GOT3 (cell line): ENCODE data around the gene OSBP2.

Experiments
- DNase-seq: peaks from one replicate; lab custom pipeline; 2025; ENCODE audit warnings: mixed read lengths; lab: John Stamatoyannopoulos, UW

Gene OSBP2

DNA sequence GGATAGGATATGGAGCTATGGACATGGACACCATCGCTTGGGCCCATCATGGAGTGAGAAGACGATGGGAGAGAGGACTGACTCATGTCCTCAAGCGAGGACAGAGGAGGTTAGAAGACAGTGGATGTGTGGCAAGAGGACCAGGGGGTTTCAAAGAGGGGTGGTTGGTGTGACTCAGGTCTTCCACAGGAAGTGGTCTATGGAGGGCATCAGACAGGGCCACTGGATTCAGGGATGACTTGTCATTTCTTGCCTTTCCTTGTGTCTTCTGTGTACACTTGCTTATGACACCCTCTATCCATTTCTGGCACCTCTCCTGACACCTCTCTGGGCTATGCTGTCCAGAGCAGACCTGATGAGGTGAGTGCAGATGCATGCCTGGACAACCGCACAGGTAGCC, 115.4 kb downstream of the OSBP2 start:
- no peak for DNase-seq

DNA sequence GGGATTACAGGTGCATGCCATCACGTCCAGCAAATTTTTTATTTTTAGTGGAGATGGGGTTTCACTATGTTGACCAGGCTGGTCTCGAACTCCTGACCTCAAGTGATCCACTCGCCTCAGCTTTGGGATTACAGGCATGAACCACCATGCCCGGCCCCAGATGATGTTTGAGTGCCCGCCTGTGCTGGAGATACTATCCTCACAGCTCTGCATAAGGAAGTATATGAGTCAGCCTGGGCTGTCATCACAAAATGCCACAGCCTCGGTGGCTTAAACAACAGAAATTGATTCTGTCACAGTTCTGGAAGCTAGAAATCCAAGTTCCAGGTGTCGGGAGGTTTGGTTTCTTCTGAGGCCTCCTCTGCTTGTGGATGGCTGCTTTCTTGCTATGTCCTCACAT, 119.3 kb downstream of the OSBP2 start:
- DNase-seq: no peak

GRCh38 chr22:30816413-30816812, 121.7 kb downstream of the OSBP2 start:
- no peak for DNase-seq

GRCh38 chr22:30821381-30821780, 126.7 kb downstream of the OSBP2 start:
- no peak for DNase-seq

- no peak for DNase-seq
Measured at GRCh38 chr22:30821863-30822215, 127.2 kb downstream of the OSBP2 start.

GRCh38 chr22:30822216-30823014, 127.7 kb downstream of the OSBP2 start:
- DNase-seq: no peak

DNA sequence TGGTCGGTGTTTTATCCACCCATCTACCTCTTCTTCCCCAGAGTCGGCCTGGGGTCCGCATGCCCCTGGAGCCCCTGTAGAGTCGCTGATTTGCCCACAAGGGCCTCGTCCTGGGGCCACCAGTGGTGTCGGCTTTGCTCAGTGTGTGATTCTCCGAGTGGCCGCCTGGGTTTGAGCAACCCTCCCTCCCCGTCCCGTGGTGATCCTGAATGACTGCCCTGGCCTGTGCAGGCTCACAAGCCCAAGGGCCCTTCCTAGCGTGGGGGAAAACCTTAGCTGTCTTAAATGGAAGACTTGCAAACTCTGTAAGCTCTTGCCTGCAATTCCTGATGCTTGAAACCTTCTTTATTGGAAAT, 128.3 kb downstream of the OSBP2 start:
- no peak for DNase-seq

DNA sequence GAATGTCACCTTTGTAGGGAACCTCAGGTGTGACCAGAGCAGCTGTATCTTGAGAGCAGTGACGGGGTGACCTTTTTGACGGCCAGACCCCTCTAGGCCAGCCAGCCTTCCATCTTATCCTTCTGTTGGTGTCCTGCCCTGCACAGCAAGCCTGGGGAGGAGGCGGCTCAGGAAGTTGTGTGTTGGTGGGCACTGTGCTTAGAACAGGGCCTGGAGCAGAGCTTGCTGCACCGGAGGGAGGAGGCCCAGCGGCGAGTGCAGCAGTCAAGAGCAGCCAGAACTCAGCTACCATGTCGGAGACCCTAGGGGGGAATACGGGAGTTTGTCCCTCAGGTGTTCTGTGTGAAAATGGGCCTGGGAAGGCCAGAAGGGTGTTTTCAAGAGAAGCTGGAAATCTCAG, 129.4 kb downstream of the OSBP2 start:
- no peak for DNase-seq

DNA sequence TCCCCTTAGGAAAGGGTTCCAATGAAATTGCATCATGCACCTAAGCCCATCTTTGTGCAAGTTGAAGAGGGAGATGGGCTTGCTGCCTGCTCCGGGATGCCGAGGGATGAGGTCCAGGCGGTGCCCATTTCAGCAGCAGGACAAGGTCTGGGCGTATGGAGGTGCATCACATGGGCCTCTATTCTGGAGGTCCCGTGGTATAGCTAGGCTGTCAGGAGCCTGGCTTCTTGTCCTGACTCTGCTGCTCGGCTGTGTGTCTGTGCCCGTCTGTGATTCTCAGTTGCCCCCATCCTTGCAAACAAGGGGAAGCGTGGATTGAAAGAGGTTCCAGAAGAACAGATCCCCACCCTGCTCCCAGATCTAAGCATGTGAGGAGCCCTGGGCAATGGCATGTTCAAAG, 130.0 kb downstream of the OSBP2 start:
- no peak for DNase-seq

DNA sequence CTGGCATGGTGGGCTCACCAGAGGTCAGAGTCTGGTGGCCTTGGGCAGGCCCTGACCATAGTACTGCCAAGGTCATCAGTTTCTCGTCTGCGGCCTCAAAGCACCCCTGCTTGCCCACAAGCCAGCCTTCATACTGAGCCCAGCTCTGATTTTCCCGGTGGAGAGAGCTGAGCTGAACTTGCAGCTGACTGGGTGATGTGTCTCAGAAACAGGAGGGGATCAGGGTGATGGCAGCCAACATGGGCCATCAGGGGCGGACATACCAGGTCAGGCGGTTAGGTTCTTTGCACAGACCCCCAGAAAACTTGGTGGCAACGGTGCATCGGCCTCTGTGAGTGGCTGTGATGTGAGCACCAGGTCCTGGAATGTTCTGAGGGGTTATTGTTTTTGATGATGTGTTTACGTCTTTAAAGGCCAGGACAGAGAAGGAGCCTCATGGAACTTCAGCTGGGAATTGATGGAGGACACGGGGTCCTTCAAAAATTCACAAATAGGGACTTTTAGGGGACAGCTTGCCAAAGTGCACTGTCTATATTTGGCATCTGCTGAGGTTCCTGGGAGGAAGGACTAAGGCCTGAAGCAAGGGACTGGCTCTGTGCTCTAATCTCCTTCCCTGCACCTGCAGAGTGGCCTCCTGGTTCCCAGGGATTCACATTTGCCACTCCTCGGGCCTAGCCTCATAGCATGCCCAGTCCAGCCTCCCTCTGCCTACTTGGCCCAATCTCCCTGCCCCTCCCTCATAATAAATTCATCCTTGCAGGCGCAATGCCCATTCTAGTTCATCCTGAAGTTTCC, 131.2 kb downstream of the OSBP2 start:
- no peak for DNase-seq

- DNase-seq: no peak
Measured at GRCh38 chr22:30826670-30827355, 132.1 kb downstream of the OSBP2 start.

- no peak for DNase-seq
Measured at GRCh38 chr22:30827646-30828045, 133.0 kb downstream of the OSBP2 start.

- DNase-seq: no peak
Measured at GRCh38 chr22:30828187-30829155, 133.8 kb downstream of the OSBP2 start.

DNA sequence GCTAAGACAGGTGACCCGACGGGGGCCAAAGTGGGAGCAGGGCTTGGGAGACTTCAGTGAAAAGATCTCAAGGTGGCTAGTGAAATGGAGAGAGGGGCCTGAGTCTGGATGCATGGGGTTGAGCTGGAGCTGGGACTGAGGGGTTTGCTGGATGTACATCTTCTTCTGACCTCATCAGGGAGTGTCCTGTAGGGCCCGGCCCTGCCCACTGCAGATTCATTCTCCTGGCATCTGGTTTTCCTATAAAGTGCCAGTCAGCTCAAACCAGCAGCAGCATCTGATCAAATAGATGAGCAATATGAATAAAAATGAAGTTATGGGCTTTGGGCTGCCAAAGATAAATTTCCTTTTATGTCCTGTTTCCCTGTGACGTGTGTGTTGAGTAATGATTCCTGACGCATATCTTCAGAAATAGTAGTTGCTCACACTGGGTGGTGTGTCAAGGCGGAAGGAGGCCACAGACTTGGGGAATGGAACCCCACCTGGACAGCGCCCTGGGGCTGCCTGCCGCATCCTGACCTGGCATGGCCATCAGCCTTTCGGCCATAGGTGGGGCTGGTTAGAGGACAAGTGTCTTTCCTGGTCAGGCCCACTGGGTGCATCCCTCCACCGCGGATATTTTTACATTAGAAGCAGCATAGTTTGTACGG, 135.4 kb downstream of the OSBP2 start:
- DNase-seq: peak; percentile 26

GRCh38 chr22:30830907-30831306, 136.2 kb downstream of the OSBP2 start:
- DNase-seq: no peak

DNA sequence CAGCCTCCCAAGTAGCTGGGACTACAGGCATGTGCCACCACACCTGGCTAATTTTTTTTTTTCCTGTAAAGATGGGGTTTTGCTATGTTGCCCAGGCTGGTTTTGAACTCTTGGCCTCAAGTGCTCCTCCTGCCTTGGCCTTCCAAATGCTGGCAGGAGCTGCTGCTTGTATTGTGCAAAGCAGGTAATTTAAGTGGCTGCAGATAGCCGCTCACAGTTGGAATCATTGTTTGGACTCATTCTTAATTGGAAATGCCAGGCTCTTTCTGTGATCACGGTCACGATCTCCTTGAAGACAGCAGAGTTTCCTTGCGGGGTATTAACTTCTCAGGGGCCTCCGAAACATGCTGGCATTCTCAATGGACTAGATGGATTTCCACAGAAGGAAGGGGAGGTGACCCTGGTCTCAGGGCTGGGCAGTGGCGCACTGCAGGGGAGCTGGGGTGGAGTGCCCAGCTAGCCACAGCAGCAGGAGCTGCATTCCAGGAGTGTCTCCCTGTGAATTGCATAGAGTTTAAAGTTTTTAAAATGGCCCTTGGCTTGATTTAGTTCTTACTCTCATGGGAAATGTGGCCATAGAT, 137.8 kb downstream of the OSBP2 start:
- no peak for DNase-seq

- DNase-seq: no peak
Measured at GRCh38 chr22:30833322-30833721, 138.6 kb downstream of the OSBP2 start.

- no peak for DNase-seq
Measured at GRCh38 chr22:30837531-30837930, 142.9 kb downstream of the OSBP2 start.

GRCh38 chr22:30838111-30838510, 143.4 kb downstream of the OSBP2 start:
- DNase-seq: no peak

DNA sequence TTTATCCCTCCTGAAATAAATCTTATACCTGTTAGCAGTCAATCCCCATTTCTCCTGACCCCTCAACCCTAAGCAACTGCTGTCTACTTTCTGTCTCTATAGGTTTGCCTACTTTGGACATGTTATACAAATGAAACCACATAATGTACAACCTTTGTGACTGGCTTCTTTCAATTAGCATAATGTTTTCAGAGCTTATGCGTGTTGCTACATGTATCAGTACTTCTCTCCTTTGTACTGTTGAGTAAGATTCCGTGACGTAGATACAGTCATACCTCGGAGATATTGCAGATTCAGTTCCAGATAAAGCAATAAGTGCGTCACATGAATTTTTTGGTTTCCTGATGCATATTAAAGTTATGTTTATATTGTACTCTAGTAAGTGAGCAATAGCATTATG, 146.6 kb downstream of the OSBP2 start:
- no peak for DNase-seq

DNA sequence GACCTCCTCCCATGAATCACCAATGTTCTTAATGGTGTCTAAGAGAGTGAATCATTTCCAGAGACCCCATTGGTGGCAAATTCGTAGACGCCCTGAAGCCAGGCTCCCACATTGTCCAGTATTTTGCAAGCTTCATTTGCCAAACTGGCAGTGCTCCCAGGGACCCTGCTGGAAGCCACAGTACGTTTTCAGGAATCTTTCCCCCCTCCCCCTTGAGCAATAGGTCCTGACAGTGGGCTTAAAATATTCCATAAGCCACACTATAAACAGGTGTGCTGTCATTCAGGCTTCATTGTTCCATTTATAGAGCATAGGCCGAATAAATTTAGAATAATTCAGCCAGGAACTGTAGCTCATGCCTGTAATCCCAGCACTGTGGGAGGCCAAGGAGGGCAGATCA, 148.6 kb downstream of the OSBP2 start:
- no peak for DNase-seq
